T-cell (primary cell): ENCODE data around the gene GPR26. TPM values are rescaled to one million over a fixed set of nuclear protein-coding genes. Genes with fewer than 3 reads are reported as not detected.

Experiments used
- ATAC-seq, 4 experiments: fragments of 200-7000 bp in 3 of 4; fragments of 150-1000 bp in 1 of 4; cut with Tn5 transposase; replicated peaks in 1 of 4; 1 replicate in 3 of 4; 2 replicates in 1 of 4; pipeline ENCODE4 v1.10.0; 2021; ENCODE audit warnings: moderate library complexity in 3 of 4, mild to moderate bottlenecking in 2 of 4, moderate number of reproducible peaks in 1 of 4
- CTCF ChIA-PET, 2 donors: fragments of 300-600 bp; sonication (Branson Sonifier 250); formaldehyde crosslinking; loops; one replicate each; lab custom pipeline; 2022; ENCODE audit warnings: antibody characterized with exemption in 2 of 2; lab: Charles Lee
- POLR2A ChIA-PET, 2 donors: fragments of 300-600 bp; sonication (Branson Sonifier 250); formaldehyde crosslinking; loops; one replicate each; lab custom pipeline; 2022; ENCODE audit warnings: antibody characterized with exemption in 2 of 2; lab: Charles Lee
- DNase-seq, 35 experiments: peaks; one replicate each; pipeline versions ENCODE4 v3.0.0 to v3.0.0-alpha.2; 2013 to 2023
- H3K27ac ChIP-seq: one replicate; pipeline ENCODE4 v1.5.1; 2013; ENCODE audit warnings: low read length
- H3K27me3 ChIP-seq, 2 experiments: replicated peaks in 1 of 2; 1 replicate in 1 of 2; 2 replicates in 1 of 2; pipeline versions ENCODE4 v1.6.1 to v1.7.0; 2013; ENCODE audit warnings: low read length in 1 of 2, mixed read lengths in 1 of 2; ENCODE audit not compliant: control insufficient read depth in 2 of 2, insufficient read depth in 2 of 2; ENCODE audit errors: extremely low read depth in 1 of 2
- H3K36me3 ChIP-seq, 2 donors: 1 replicate in 1 of 2; 2 replicates in 1 of 2; pipeline versions ENCODE4 v1.6.1 to v1.7.0; 2013; ENCODE audit warnings: low read length in 1 of 2; ENCODE audit not compliant: control insufficient read depth in 2 of 2, insufficient read depth in 1 of 2; ENCODE audit errors: extremely low read depth in 1 of 2
- H3K4me1 ChIP-seq, 2 experiments: 1 replicate in 1 of 2; 2 replicates in 1 of 2; pipeline versions ENCODE4 v1.6.1 to v1.7.0; 2013; ENCODE audit warnings: low read length in 2 of 2, mixed read lengths in 1 of 2; ENCODE audit not compliant: insufficient read depth in 2 of 2, control insufficient read depth in 1 of 2; ENCODE audit errors: extremely low read depth in 1 of 2
- H3K4me3 ChIP-seq, 2 donors: 1 replicate in 1 of 2; 2 replicates in 1 of 2; pipeline versions ENCODE4 v1.5.1 to v1.7.0; 2013; ENCODE audit warnings: mild to moderate bottlenecking in 2 of 2, low read length in 1 of 2, moderate library complexity in 1 of 2; ENCODE audit not compliant: control insufficient read depth in 1 of 2; ENCODE audit errors: extremely low read depth in 1 of 2
- H3K9me3 ChIP-seq: 2 replicates; pipeline ENCODE4 v1.7.0; 2013
- H3K27ac Mint-ChIP-seq, 2 donors: one replicate each; pipeline ENCODE4 v1.8.0; 2020 to 2021; ENCODE audit warnings: mild to moderate bottlenecking in 2 of 2, mixed read lengths in 2 of 2
- H3K27me3 Mint-ChIP-seq, 2 donors: one replicate each; pipeline ENCODE4 v1.8.0; 2021 to 2022; ENCODE audit warnings: mixed read lengths in 2 of 2
- H3K36me3 Mint-ChIP-seq: one replicate; pipeline ENCODE4 v1.8.0; 2021; ENCODE audit warnings: mixed read lengths
- H3K4me1 Mint-ChIP-seq, 3 donors: one replicate each; pipeline ENCODE4 v1.8.0; 2020 to 2022; ENCODE audit warnings: mixed read lengths in 3 of 3, mild to moderate bottlenecking in 1 of 3
- H3K4me3 Mint-ChIP-seq, 3 donors: one replicate each; pipeline ENCODE4 v1.8.0; 2020 to 2022; ENCODE audit warnings: mild to moderate bottlenecking in 3 of 3, mixed read lengths in 3 of 3, moderate library complexity in 3 of 3
- H3K9me3 Mint-ChIP-seq, 3 donors: one replicate each; pipeline ENCODE4 v1.8.0; 2020 to 2022; ENCODE audit warnings: mixed read lengths in 3 of 3
- WGBS: methylation state at CpG from one replicate; pipeline ENCODE4 v1.1.5; 2013; ENCODE audit warnings: missing lambda C conversion rate; ENCODE audit not compliant: insufficient coverage; 5-methylcytosine and 5-hydroxymethylcytosine counted together
- total RNA-seq, 35 experiments: library from RNA in 6 of 35; stranded (reverse) in 6 of 35; fragments of 120-200 nt in 1 of 35; gene quantifications; one replicate each; pipeline versions ENCODE4 v1.2.1 to v1.2.4 and lab custom pipeline; 2013 to 2026

GPR26 gene
- total RNA-seq, 5 donors from 2014 or later (not counting 1 experiment from before 2014, with no cell fraction given), result not detected

- ChIA-PET CTCF (no interaction called here), POLR2A (no interaction called here)
- Mint-ChIP-seq H3K4me1 (no peaks in the 10 kb centered on the region), H3K4me3 (no peak overlapping the region), H3K36me3 (no peaks in the 10 kb centered on the region), H3K27ac (no peak overlapping the region), H3K27me3 (peaks cover 24 to 40% of the 10 kb centered on the region in 2 donors), H3K9me3 (no peaks in the 10 kb centered on the region)
- ATAC-seq, result no peak
- DNase-seq, result peak in 1 of 35 experiments; percentile 19
- Histone ChIP-seq H3K4me1 (no peaks in the 10 kb centered on the region), H3K36me3 (no peaks in the 10 kb centered on the region), H3K9me3 (no peaks in the 10 kb centered on the region), H3K27me3 (peaks cover 0 to 19% of the 10 kb centered on the region in 2 experiments), H3K4me3 (no peak overlapping the region), H3K27ac (no peak overlapping the region)
- 88% methylated on average over 2 of the region's 10 CpGs for WGBS
Observed at GRCh38 chr10:123643315-123643714, 22.8 kb upstream of the GPR26 start.

GRCh38 chr10:123645016-123645415, 21.1 kb upstream of the GPR26 start:
- H3K4me1 ChIP-seq, result no peaks in the 10 kb centered on the region
- no peak overlapping the region for H3K4me3 ChIP-seq
- 83% methylated on average over 1 of the region's 6 CpGs for WGBS
- Mint-ChIP-seq H3K4me1 (no peaks in the 10 kb centered on the region), H3K4me3 (no peak overlapping the region), H3K36me3 (no peaks in the 10 kb centered on the region), H3K9me3 (no peaks in the 10 kb centered on the region), H3K27ac (no peak overlapping the region), H3K27me3 (peaks cover 23 to 31% of the 10 kb centered on the region in 2 donors)
- peaks cover 0 to 16% of the 10 kb centered on the region in 2 experiments for H3K27me3 ChIP-seq
- no peak for ATAC-seq
- no peaks in the 10 kb centered on the region for H3K9me3 ChIP-seq
- no peaks in the 10 kb centered on the region for H3K36me3 ChIP-seq
- DNase-seq, result peak in 1 of 35 experiments; percentile 9
- no peak overlapping the region for H3K27ac ChIP-seq
- POLR2A ChIA-PET, result no interaction called here
- CTCF ChIA-PET, result no interaction called here

DNA sequence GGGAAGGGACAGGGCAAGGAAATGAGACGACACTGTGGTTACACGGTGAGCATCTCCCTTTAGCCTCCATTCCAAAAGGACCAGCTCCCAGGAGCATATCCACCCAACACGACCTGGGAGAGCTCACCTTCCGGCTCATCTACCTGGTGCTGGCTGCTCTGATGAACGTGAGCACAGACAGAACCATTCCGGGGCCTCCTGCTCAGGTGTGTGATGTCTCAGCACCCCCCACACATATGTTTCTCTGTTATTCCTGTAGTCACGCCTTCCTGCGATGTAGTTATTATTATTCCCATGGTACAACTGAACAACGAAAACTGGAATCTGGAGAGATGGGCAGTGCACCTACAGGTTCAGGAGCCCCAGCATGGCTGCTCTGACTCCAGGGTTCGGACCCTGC, 20.5 kb upstream of the GPR26 start:
- Mint-ChIP-seq H3K9me3 (no peaks in the 10 kb centered on the region), H3K4me1 (no peaks in the 10 kb centered on the region), H3K36me3 (no peaks in the 10 kb centered on the region), H3K4me3 (no peak overlapping the region), H3K27me3 (peaks cover 18 to 27% of the 10 kb centered on the region in 2 donors), H3K27ac (no peak overlapping the region)
- no peaks in the 10 kb centered on the region for H3K9me3 ChIP-seq
- ChIA-PET POLR2A (no interaction called here), CTCF (no interaction called here)
- H3K4me1 ChIP-seq, result no peaks in the 10 kb centered on the region
- WGBS, result 59% methylated on average over 5 of the region's 10 CpGs
- peaks cover 0 to 19% of the 10 kb centered on the region in 2 experiments for H3K27me3 ChIP-seq
- H3K27ac ChIP-seq, result no peak overlapping the region
- no peaks in the 10 kb centered on the region for H3K36me3 ChIP-seq
- DNase-seq, result peak in 1 of 35 experiments; percentile 8
- ATAC-seq, result no peak
- no peak overlapping the region for H3K4me3 ChIP-seq

DNA sequence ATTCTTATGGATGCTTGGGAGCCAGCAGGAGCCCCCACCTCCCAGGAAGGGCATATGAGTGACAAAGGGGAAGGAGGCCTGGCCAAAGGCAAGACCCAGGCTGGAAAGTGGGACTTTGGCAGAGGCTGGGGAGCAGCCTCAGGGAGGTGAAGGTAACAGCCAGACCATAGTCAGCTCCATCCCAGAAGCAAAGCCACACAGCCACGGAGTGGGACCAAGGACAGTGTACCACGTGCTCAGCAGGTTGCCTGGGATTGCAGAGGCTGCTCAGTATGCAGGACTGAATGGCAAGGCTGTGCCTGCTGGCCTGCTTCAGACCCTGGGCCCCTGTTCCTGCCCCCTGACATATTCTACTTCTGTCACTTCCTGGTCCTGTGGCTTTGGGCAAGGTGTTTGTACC, 17.6 kb upstream of the GPR26 start:
- WGBS, result 33% methylated on average over 2 of the region's 2 CpGs
- Histone ChIP-seq H3K27me3 (peaks cover 0 to 26% of the 10 kb centered on the region in 2 experiments), H3K36me3 (no peaks in the 10 kb centered on the region), H3K27ac (no peak overlapping the region), H3K4me3 (no peak overlapping the region), H3K9me3 (no peaks in the 10 kb centered on the region), H3K4me1 (no peaks in the 10 kb centered on the region)
- H3K27ac Mint-ChIP-seq, result no peak overlapping the region
- H3K9me3 Mint-ChIP-seq, result no peaks in the 10 kb centered on the region
- CTCF ChIA-PET, result no interaction called here
- H3K4me3 Mint-ChIP-seq, result no peak overlapping the region
- POLR2A ChIA-PET, result no interaction called here
- H3K27me3 Mint-ChIP-seq, result peaks cover 17 to 22% of the 10 kb centered on the region in 2 donors
- ATAC-seq (no peak), DNase-seq (peak in 1 of 35 experiments; percentile 23)
- H3K4me1 Mint-ChIP-seq, result no peaks in the 10 kb centered on the region
- H3K36me3 Mint-ChIP-seq, result no peaks in the 10 kb centered on the region

GRCh38 chr10:123649676-123650075, 16.5 kb upstream of the GPR26 start:
- ATAC-seq, result no peak
- ChIA-PET POLR2A (interaction anchor here in 1 of 2 donors (0.8 kb wide), 2 partner anchors 13 to 706 kb away, joined by 3 to 5 read pairs; no protein-coding TSS in a partner anchor), CTCF (no interaction called here)
- no CpG with 5 or more reads among the region's 4 CpGs for WGBS
- no peaks in the 10 kb centered on the region for H3K4me1 Mint-ChIP-seq
- H3K27me3 Mint-ChIP-seq, result peaks cover 16 to 17% of the 10 kb centered on the region in 2 donors
- H3K9me3 Mint-ChIP-seq, result no peaks in the 10 kb centered on the region
- no peak overlapping the region for H3K4me3 ChIP-seq
- no peak overlapping the region for H3K27ac ChIP-seq
- no peaks in the 10 kb centered on the region for H3K36me3 ChIP-seq
- H3K4me3 Mint-ChIP-seq, result no peak overlapping the region
- H3K27me3 ChIP-seq, result peaks cover 0 to 22% of the 10 kb centered on the region in 2 experiments
- no peaks in the 10 kb centered on the region for H3K9me3 ChIP-seq
- no peak overlapping the region for H3K27ac Mint-ChIP-seq
- no peaks in the 10 kb centered on the region for H3K36me3 Mint-ChIP-seq
- no peaks in the 10 kb centered on the region for H3K4me1 ChIP-seq
- DNase-seq, result peak in 1 of 35 experiments; percentile 4

- Mint-ChIP-seq H3K27me3 (peaks cover under 1 to 2% of the 10 kb centered on the region in 2 donors), H3K4me3 (no peak overlapping the region), H3K36me3 (no peaks in the 10 kb centered on the region), H3K27ac (no peak overlapping the region), H3K9me3 (no peaks in the 10 kb centered on the region), H3K4me1 (no peaks in the 10 kb centered on the region)
- ATAC-seq (no peak), DNase-seq (peak in 1 of 35 experiments; percentile 10)
- Histone ChIP-seq H3K36me3 (no peaks in the 10 kb centered on the region), H3K4me3 (no peak overlapping the region), H3K9me3 (no peaks in the 10 kb centered on the region), H3K4me1 (no peaks in the 10 kb centered on the region), H3K27ac (no peak overlapping the region), H3K27me3 (peaks cover 0 to 16% of the 10 kb centered on the region in 2 experiments)
- 82% methylated on average over 5 of the region's 6 CpGs for WGBS
- CTCF ChIA-PET, result no interaction called here
- POLR2A ChIA-PET, result no interaction called here
Observed at GRCh38 chr10:123651421-123652047, 14.6 kb upstream of the GPR26 start.
